Measurements from ENCODE around the gene ZFAND3.

- TF ChIP-seq, protein P1, sequence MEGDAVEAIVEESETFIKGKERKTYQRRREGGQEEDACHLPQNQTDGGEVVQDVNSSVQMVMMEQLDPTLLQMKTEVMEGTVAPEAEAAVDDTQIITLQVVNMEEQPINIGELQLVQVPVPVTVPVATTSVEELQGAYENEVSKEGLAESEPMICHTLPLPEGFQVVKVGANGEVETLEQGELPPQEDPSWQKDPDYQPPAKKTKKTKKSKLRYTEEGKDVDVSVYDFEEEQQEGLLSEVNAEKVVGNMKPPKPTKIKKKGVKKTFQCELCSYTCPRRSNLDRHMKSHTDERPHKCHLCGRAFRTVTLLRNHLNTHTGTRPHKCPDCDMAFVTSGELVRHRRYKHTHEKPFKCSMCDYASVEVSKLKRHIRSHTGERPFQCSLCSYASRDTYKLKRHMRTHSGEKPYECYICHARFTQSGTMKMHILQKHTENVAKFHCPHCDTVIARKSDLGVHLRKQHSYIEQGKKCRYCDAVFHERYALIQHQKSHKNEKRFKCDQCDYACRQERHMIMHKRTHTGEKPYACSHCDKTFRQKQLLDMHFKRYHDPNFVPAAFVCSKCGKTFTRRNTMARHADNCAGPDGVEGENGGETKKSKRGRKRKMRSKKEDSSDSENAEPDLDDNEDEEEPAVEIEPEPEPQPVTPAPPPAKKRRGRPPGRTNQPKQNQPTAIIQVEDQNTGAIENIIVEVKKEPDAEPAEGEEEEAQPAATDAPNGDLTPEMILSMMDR (IDR thresholded peaks at IDR 0.05; ENCODE audit: low read length) = no peak
- TF ChIP-seq EZH2 (IDR thresholded peaks at IDR 0.05; ENCODE audit: borderline replicate concordance, low read length) = no peak
Measured at GRCh38 chr6:37807656-37808055, 11.9 kb upstream of the ZFAND3 start.

Measured in OCI-LY1 (cell line).